AG09319 (cell line): ENCODE results near the gene BRSK1.

Experiments
- DNase-seq: peaks from one replicate; pipeline ENCODE4 v3.0.0-alpha.2; 2010; ENCODE audit warnings: low read depth; ENCODE audit errors: extremely low read depth
- TF ChIP-seq, protein P1 (sequence below): IDR thresholded peaks from 2 replicates; pipeline ENCODE4 v1.5.1; 2011; ENCODE audit warnings: low read depth, mild to moderate bottlenecking, inconsistent platforms, low read length, moderate library complexity

The BRSK1 gene

DNA sequence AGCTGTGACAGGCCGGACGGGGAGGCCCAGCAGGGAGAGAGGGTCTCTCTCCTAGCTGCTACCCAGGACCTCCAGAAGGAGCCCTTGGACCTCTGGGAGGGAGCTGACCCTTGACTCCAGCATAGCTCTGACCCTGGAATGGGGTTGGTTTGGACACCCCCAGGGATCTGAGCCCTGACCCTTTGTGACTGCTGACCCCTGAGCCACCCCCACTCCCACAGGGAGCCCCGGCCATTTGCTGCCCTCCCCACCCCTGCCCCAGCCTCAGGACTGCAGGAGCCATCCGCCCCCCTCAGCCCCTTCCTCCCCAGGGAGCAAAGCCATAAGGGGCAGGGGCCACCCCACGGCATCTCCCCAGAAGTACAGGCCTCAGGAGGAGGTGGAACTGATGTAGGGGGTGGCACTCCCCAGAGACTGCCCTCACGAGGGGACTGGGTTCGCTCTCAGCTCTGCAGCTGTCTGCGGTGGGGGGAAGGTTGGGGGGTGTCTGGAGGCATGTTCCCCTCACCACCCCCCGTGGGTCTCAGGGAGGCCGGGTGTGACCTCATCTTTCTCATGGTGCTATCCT, 63.7 kb downstream of the BRSK1 start:
- TF ChIP-seq, protein P1, sequence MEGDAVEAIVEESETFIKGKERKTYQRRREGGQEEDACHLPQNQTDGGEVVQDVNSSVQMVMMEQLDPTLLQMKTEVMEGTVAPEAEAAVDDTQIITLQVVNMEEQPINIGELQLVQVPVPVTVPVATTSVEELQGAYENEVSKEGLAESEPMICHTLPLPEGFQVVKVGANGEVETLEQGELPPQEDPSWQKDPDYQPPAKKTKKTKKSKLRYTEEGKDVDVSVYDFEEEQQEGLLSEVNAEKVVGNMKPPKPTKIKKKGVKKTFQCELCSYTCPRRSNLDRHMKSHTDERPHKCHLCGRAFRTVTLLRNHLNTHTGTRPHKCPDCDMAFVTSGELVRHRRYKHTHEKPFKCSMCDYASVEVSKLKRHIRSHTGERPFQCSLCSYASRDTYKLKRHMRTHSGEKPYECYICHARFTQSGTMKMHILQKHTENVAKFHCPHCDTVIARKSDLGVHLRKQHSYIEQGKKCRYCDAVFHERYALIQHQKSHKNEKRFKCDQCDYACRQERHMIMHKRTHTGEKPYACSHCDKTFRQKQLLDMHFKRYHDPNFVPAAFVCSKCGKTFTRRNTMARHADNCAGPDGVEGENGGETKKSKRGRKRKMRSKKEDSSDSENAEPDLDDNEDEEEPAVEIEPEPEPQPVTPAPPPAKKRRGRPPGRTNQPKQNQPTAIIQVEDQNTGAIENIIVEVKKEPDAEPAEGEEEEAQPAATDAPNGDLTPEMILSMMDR = no peak
- DNase-seq = no peak

DNA sequence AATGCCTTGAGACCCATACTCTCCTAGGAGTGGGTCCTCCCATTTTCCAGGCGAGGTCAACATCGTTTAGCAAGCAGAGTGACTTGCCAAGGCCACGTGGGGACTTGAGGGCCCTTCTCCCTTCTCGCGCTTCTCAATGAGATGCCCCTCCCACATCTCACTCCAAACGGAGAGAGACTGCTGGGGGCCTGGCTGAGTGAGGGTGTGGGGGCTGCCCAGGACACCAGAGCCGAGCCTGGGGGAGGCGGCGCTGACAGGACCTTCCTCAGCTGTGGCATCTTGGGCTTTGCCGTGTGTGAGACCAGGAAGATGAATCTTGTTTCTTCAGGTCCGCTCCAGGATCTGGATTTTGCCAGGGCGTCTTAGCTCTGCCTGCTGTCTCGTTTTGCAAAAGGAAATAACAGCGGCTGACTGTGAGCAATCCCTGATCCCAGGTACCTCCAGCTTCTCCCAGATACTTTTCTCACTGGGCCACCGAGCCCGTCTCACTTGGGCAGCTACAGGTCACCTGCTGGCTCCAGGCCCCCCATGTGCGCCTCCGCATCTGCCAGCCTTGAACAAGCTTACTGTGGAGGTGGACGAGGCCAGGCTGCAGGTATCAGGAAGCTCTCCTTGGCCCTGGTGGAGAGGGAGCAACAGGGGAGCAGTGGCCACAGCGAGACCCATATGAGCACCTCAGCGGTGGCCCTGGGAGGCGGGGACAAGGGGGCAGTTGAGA, 64.7 kb downstream of the BRSK1 start:
- TF ChIP-seq, protein P1 = no peak
- DNase-seq = no peak

DNA sequence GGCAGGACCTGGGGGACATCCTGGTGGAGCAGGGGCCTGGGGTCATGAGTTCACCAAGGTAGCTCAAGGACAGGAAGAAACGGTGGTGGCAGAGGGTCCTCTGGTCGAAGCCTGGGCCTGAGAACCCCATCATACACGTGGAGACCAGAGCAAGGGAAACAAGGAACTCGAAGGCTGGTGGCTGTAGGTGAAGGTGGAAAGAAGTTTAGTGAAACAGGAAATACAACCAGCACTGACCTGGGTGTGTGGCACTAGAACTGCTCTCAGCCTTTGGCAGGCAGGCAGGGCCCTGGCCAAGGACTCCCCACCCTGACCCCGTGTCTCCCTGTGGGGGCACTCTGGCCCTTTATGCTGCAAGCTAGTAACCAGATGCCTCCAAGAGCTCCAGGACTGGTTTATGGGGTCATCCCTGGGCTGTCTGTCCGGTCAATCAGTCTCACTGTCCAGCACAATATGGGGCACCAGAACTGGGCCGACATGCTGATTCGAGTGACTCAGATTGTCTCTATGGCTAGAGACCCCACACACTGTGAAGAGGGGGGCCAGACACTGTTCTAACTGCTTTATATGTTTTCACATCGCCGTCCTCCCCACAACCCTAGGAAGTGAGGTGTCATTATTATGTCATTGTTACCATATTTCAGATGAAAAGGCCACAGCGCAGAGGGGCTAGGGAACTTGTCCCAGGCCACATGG, 67.0 kb downstream of the BRSK1 start:
- no peak for DNase-seq
- TF ChIP-seq, protein P1 = no peak

DNA sequence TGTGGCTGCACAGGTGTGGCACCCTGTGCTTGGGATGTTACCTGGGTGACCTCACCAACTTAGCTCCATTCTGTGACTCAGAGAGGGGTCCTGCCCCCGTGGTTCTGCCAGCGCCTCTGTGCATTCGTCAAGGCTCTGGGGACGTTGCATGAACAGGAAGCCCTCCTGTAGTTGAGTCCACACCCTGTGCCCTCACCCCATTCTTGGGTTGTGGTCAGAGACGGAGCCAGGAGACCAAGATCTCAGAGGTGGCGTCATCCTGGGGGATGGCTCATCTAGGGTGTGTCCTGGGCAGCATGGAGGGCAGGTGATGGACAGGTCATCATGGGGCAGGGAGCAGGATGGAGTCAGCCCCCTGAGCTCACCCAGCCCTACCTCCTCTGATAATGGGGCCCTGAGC, 68.2 kb downstream of the BRSK1 start:
- DNase-seq = no peak

DNA sequence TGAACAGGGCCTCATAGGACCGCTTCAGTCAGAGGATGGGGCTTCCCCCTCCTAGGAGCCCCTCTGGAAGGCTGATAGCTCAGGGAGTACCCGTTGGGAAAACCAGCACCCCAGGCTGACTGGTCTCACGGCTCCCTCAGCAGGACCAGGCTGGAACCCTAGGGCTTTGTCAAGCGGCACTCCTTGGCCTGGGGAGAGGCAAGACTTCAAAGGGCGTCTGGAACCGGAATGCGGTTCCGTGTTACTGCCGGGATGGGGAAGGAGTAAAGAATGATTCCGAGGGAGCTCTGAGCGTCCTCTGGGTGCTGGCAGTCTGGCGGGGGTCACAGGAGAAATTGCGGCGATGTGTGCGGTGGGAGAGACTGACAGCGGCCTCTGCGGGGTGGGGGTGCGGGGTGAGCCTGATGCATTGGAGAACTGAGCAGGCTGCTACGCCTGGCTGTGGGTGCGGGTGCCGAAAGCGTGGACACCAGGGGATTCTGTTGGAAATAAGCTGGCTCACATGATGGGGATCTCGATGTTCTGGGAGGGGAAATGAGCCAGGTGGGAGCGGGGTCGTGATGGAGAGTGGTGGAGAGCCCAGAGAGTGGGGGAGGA, 68.8 kb downstream of the BRSK1 start:
- TF ChIP-seq, protein P1 = no peak
- no peak for DNase-seq

More for the DNA sequence above, 68.2 kb downstream of the BRSK1 start:
- TF ChIP-seq, protein P1 = no peak

DNA sequence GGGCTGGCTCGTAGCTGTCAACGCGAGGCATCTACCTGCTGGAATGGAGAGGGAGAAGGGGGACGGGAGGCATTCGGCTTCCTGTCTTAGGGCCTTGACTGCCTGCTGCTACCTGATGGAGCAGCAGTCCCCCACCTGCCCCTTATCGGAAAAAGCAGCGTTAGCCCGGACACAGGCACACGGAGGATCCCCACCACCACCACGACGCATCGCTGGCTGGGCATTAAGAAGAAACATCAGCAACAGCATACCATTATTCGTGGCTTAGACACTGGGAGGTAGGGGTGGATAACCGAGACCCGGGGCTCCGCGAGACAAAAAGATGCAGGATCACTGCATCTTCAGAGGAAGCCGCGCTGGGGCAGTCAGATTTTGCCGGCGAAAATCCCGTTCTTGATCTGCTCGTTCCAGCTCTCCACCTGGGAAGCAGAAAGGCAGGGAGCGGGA, 69.6 kb downstream of the BRSK1 start:
- no peak for DNase-seq
- TF ChIP-seq, protein P1 = no peak
